Neural progenitor cell (in vitro differentiated cells): ENCODE data around the gene CABP4. TPM values are rescaled to one million over a fixed set of nuclear protein-coding genes. Genes with fewer than 3 reads are reported as not detected.

ENCODE experiments used
- DNase-seq: peaks from one replicate; pipeline ENCODE4 v3.0.0-alpha.2; 2016; ENCODE audit warnings: low spot score
- H2AFZ ChIP-seq: fragments of 200-600 bp; sonication (generic); replicated peaks from 2 replicates; pipeline ENCODE4 v1.6.1; 2016; ENCODE audit warnings: antibody characterized with exemption
- H3F3A ChIP-seq: fragments of 200-600 bp; sonication (generic); 2 replicates; pipeline ENCODE4 v1.6.1; 2016; ENCODE audit warnings: antibody characterized with exemption, low read depth
- H3K27ac ChIP-seq: fragments of 200-600 bp; sonication (generic); 2 replicates; pipeline ENCODE4 v1.5.1; 2016; ENCODE audit warnings: mild to moderate bottlenecking
- H3K27me3 ChIP-seq: fragments of 200-600 bp; sonication (generic); 2 replicates; pipeline ENCODE4 v1.6.1; 2016; ENCODE audit warnings: mild to moderate bottlenecking, moderate library complexity
- H3K36me3 ChIP-seq: fragments of 200-600 bp; sonication (generic); 2 replicates; pipeline ENCODE4 v1.5.1; 2016
- H3K4me1 ChIP-seq: fragments of 200-600 bp; sonication (generic); 2 replicates; pipeline ENCODE4 v1.6.1; 2016; ENCODE audit warnings: mixed run types
- H3K4me2 ChIP-seq: fragments of 200-600 bp; sonication (generic); 2 replicates; pipeline ENCODE4 v1.6.1; 2016
- H3K4me3 ChIP-seq: fragments of 200-600 bp; sonication (generic); 2 replicates; pipeline ENCODE4 v1.5.1; 2016
- H3K79me2 ChIP-seq: fragments of 200-600 bp; sonication (generic); 2 replicates; pipeline ENCODE4 v1.6.1; 2016; ENCODE audit warnings: low read depth
- H3K9ac ChIP-seq: fragments of 200-600 bp; sonication (generic); 2 replicates; pipeline ENCODE4 v1.6.1; 2016
- H3K9me3 ChIP-seq: fragments of 200-600 bp; sonication (generic); 2 replicates; pipeline ENCODE4 v1.5.1; 2016; ENCODE audit warnings: low read depth
- H4K20me1 ChIP-seq: fragments of 200-600 bp; sonication (generic); 2 replicates; pipeline ENCODE4 v1.6.1; 2016; ENCODE audit warnings: low read depth
- H3K27ac Mint-ChIP-seq: 3 replicates; pipeline ENCODE4 v1.8.0; 2021; ENCODE audit warnings: mixed read lengths
- H3K27me3 Mint-ChIP-seq: 2 replicates; pipeline ENCODE4 v1.8.0; 2022; ENCODE audit warnings: low read depth, mild to moderate bottlenecking, inconsistent platforms, moderate library complexity, mixed read lengths; ENCODE audit not compliant: insufficient read depth
- H3K36me3 Mint-ChIP-seq: 3 replicates; pipeline ENCODE4 v1.8.0; 2021; ENCODE audit warnings: mixed read lengths
- H3K4me1 Mint-ChIP-seq: 3 replicates; pipeline ENCODE4 v1.8.0; 2021; ENCODE audit warnings: mixed read lengths
- H3K4me3 Mint-ChIP-seq: 3 replicates; pipeline ENCODE4 v1.8.0; 2021; ENCODE audit warnings: mild to moderate bottlenecking, moderate library complexity, mixed read lengths
- H3K9me3 Mint-ChIP-seq: 3 replicates; pipeline ENCODE4 v1.8.0; 2020; ENCODE audit warnings: mixed read lengths
- EZH2 ChIP-seq: fragments of 200-600 bp; sonication (generic); IDR thresholded peaks from 2 replicates; pipeline ENCODE4 v1.6.1; 2017; ENCODE audit warnings: antibody characterized with exemption, mild to moderate bottlenecking, moderate library complexity
- EZH2phosphoT487 ChIP-seq: fragments of 200-600 bp; sonication (generic); IDR thresholded peaks from 2 replicates; pipeline ENCODE4 v1.6.1; 2017; ENCODE audit warnings: antibody characterized with exemption
- total RNA-seq: library from RNA; depleted of rRNA; stranded (reverse); fragments of >200 nt; gene quantifications from 2 replicates; pipeline ENCODE4 v1.2.3, GENCODE V29; 2015; ENCODE audit warnings: low replicate concordance
- TF ChIP-seq, protein P1 (sequence below): fragments of 200-600 bp; sonication (generic); IDR thresholded peaks from 2 replicates; pipeline ENCODE4 v1.5.1; 2017; ENCODE audit warnings: antibody characterized with exemption, mild to moderate bottlenecking

The CABP4 gene
- total RNA-seq, 1 donor from 2014 or later: not detected

DNA sequence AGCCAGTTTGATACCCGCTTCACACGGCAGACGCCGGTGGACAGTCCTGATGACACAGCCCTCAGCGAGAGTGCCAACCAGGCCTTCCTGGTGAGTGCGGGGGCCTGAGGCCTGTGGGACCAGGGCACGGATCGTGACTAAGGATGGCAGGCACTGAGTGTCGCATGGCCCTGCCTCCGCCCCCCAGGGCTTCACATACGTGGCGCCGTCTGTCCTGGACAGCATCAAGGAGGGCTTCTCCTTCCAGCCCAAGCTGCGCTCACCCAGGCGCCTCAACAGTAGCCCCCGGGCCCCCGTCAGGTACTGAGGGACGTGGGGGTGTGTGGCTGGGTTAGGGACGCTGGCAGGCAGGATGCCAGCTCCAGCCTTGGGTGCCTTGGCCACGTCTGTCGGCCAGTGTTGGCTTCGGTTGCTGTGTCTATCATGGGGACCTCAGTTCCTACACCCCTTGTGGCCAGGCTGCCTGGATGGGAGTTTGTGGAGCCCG is 20.7 kb upstream of the CABP4 start:
- Histone ChIP-seq H3K9ac (no peak overlapping the region), H3F3A (no peaks in the 10 kb centered on the region), H3K27ac (no peak overlapping the region), H3K79me2 (peaks cover 1% of the 10 kb centered on the region), H3K36me3 (no peaks in the 10 kb centered on the region), H4K20me1 (no peaks in the 10 kb centered on the region), H3K27me3 (no peaks in the 10 kb centered on the region), H3K4me1 (no peaks in the 10 kb centered on the region), H3K9me3 (no peaks in the 10 kb centered on the region), H3K4me2 (no peak overlapping the region), H2AFZ (no peak overlapping the region), H3K4me3 (no peak overlapping the region)
- Mint-ChIP-seq H3K9me3 (no peaks in the 10 kb centered on the region), H3K36me3 (peaks cover 16% of the 10 kb centered on the region), H3K27me3 (peaks cover 2% of the 10 kb centered on the region), H3K4me3 (no peak overlapping the region), H3K4me1 (peaks cover 7% of the 10 kb centered on the region), H3K27ac (no peak overlapping the region)
- DNase-seq: no peak
- TF ChIP-seq EZH2phosphoT487 (no peak), EZH2 (no peak)
- TF ChIP-seq, protein P1, sequence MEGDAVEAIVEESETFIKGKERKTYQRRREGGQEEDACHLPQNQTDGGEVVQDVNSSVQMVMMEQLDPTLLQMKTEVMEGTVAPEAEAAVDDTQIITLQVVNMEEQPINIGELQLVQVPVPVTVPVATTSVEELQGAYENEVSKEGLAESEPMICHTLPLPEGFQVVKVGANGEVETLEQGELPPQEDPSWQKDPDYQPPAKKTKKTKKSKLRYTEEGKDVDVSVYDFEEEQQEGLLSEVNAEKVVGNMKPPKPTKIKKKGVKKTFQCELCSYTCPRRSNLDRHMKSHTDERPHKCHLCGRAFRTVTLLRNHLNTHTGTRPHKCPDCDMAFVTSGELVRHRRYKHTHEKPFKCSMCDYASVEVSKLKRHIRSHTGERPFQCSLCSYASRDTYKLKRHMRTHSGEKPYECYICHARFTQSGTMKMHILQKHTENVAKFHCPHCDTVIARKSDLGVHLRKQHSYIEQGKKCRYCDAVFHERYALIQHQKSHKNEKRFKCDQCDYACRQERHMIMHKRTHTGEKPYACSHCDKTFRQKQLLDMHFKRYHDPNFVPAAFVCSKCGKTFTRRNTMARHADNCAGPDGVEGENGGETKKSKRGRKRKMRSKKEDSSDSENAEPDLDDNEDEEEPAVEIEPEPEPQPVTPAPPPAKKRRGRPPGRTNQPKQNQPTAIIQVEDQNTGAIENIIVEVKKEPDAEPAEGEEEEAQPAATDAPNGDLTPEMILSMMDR: no peak

- H3K27me3 Mint-ChIP-seq: peaks cover 2% of the 10 kb centered on the region
- H3K27me3 ChIP-seq: no peaks in the 10 kb centered on the region
- H3K9me3 ChIP-seq: no peaks in the 10 kb centered on the region
- H3K36me3 Mint-ChIP-seq: peaks cover 18% of the 10 kb centered on the region
- no peak overlapping the region for H3K4me3 Mint-ChIP-seq
- H4K20me1 ChIP-seq: no peaks in the 10 kb centered on the region
- no peak overlapping the region for H3K27ac Mint-ChIP-seq
- H2AFZ ChIP-seq: no peak overlapping the region
- no peaks in the 10 kb centered on the region for H3K36me3 ChIP-seq
- H3F3A ChIP-seq: no peaks in the 10 kb centered on the region
- H3K9me3 Mint-ChIP-seq: no peaks in the 10 kb centered on the region
- H3K4me2 ChIP-seq: no peak overlapping the region
- peaks cover 7% of the 10 kb centered on the region for H3K4me1 Mint-ChIP-seq
- H3K4me3 ChIP-seq: no peak overlapping the region
- H3K4me1 ChIP-seq: no peaks in the 10 kb centered on the region
- H3K27ac ChIP-seq: no peak overlapping the region
- DNase-seq: no peak
- H3K79me2 ChIP-seq: no peaks in the 10 kb centered on the region
- no peak overlapping the region for H3K9ac ChIP-seq
- TF ChIP-seq, protein P1: no peak
- TF ChIP-seq EZH2 (no peak), EZH2phosphoT487 (no peak)
These were observed 20.0 kb upstream of the CABP4 start for GRCh38 chr11:67435031-67435726.

DNA sequence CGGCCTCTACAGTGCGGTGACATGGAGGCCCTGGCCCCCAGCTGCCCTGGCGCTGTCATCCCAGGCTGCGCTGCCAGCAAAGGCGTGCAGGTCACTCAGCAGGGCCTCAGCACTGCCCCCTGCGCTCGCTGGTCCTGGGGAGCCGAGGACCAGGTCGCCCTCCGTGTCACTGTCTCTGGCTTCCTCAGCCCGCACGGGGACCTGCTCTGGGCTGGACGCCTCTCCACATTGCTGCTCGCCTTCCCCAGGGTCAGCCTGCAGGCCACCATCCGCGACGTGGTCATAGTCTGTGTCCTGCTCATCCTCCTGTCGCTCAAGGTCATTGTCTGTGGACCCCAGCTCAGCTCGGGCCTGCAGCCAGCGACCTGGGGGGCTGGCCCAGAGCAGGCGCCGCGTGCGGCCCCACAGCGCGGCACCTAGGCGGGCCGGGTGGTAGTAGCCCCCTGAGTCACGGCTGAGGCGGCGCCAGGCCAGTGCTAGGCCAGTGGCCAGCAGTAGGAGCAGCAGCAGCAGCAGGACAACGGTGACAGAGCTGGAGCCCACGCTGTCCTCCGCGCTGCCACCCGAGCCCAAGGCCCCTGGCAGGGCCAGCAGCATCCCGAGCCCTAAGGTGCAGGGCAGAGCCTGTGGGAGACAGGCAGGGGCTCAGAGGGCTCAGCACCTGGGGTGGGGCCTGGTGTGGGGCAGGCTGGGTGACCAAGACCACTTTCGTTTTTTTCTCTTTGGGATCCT is 19.3 kb upstream of the CABP4 start:
- DNase-seq: no peak
- TF ChIP-seq, protein P1: no peak
- TF ChIP-seq EZH2phosphoT487: no peak
- TF ChIP-seq EZH2: no peak
- H2AFZ ChIP-seq: no peak overlapping the region
- no peaks in the 10 kb centered on the region for H3K36me3 ChIP-seq
- H3K4me1 ChIP-seq: no peaks in the 10 kb centered on the region
- H4K20me1 ChIP-seq: no peaks in the 10 kb centered on the region
- H3K27me3 ChIP-seq: no peaks in the 10 kb centered on the region
- H3K27me3 Mint-ChIP-seq: peaks cover 2% of the 10 kb centered on the region
- H3K79me2 ChIP-seq: no peaks in the 10 kb centered on the region
- H3K27ac Mint-ChIP-seq: no peak overlapping the region
- H3K27ac ChIP-seq: no peak overlapping the region
- no peak overlapping the region for H3K4me3 ChIP-seq
- H3K9me3 Mint-ChIP-seq: no peaks in the 10 kb centered on the region
- H3K9ac ChIP-seq: no peak overlapping the region
- no peaks in the 10 kb centered on the region for H3F3A ChIP-seq
- H3K36me3 Mint-ChIP-seq: peaks cover 16% of the 10 kb centered on the region
- H3K4me2 ChIP-seq: no peak overlapping the region
- H3K9me3 ChIP-seq: no peaks in the 10 kb centered on the region
- H3K4me1 Mint-ChIP-seq: peaks cover 7% of the 10 kb centered on the region
- no peak overlapping the region for H3K4me3 Mint-ChIP-seq
